ENCODE data around the gene SMPD3. TPM values are rescaled to one million over a fixed set of nuclear protein-coding genes. Genes with fewer than 3 reads are reported as not detected.

The SMPD3 gene
- total and polyA plus RNA-seq, 2 of the 8 experiments (the other 6 are each of a cell fraction or from before 2014, with no cell fraction given): 0.39 to 1.3 TPM

- POLR2A ChIA-PET (ENCODE audit: partially characterized antibody): interaction anchor here (0.6 to 1.4 kb wide), 3 partner anchors 20 to 128 kb away, joined by 3 to 4 read pairs (median 4); partner anchors contain the start of genes PRMT7 and SLC7A6OS
- no peak overlapping the region for H3K9ac ChIP-seq (replicated peaks in 1 of 4; ENCODE audit: extremely low read depth in 1 of 4, low read depth in 3 of 4, low read length in 3 of 4)
- no peak overlapping the region for H3K4ac ChIP-seq (replicated peaks; ENCODE audit: insufficient read length, low read depth, low read length)
- peaks cover 0 to 5% of the 10 kb centered on the region in 2 experiments for H4K20me1 ChIP-seq (replicated peaks in 1 of 2; ENCODE audit: control insufficient read depth in 1 of 2, insufficient read depth in 2 of 2, low read length in 2 of 2)
- H2BK12ac ChIP-seq (ENCODE audit: low read depth, low read length): no peak overlapping the region
- 89% methylated on average over 11 of the region's 11 CpGs; no CpG with 5 or more reads in 1 of the 2 experiments for WGBS, 2 experiments (ENCODE audit: extremely low coverage in 1 of 2, insufficient coverage in 1 of 2, insufficient read length in 1 of 2, insufficient replicate concordance in 2 of 2, low coverage in 1 of 2, low lambda C conversion rate in 2 of 2, missing lambda C conversion rate in 1 of 2)
- H3K36me3 ChIP-seq (ENCODE audit: control insufficient read depth in 2 of 4, insufficient read depth in 4 of 4, low read length in 3 of 4): peaks cover 6 to 30% (median 17%) of the 10 kb centered on the region in 4 experiments; a peak in 6 of 8 replicates
- H3K79me1 ChIP-seq (ENCODE audit: low read depth, low read length): no peaks in the 10 kb centered on the region
- no peaks in the 10 kb centered on the region for H3K27me3 ChIP-seq (replicated peaks in 1 of 4; ENCODE audit: control insufficient read depth in 3 of 4, extremely low read depth in 1 of 4, insufficient read depth in 3 of 4, low read length in 3 of 4)
- H4K8ac ChIP-seq (ENCODE audit: extremely low read depth, insufficient read depth, low read length): no peak overlapping the region
- CTCF ChIA-PET (ENCODE audit: partially characterized antibody): interaction anchor here (1.0 to 6.2 kb wide), 4 partner anchors 8 to 129 kb away, joined by 3 to 95 read pairs (median 18); partner anchors contain the start of gene SLC7A6
- H3K56ac ChIP-seq (replicated peaks; ENCODE audit: insufficient read length, low read depth, low read length): no peak overlapping the region
- no peak overlapping the region for H3K27ac ChIP-seq (ENCODE audit: low read depth, low read length)
- H2BK15ac ChIP-seq (ENCODE audit: low read length): no peak overlapping the region
- H4K5ac ChIP-seq (ENCODE audit: insufficient read length, low read depth, low read length): no peak overlapping the region
- H2BK20ac ChIP-seq (ENCODE audit: low read length): no peak overlapping the region
- H2AFZ ChIP-seq (ENCODE audit: low read length): no peak overlapping the region
- H2BK120ac ChIP-seq (replicated peaks; ENCODE audit: low read depth, low read length): no peak overlapping the region
- no peak overlapping the region for H3K4me2 ChIP-seq (ENCODE audit: insufficient read depth in 1 of 2, low read depth in 2 of 2, low read length in 2 of 2)
- DNase-seq (ENCODE audit: low read depth in 1 of 2, low spot score in 2 of 2) (no peak), FAIRE-seq (no peak)
- no peaks in the 10 kb centered on the region for H3K9me3 ChIP-seq (ENCODE audit: insufficient read depth in 2 of 2, low read depth in 1 of 2, low read length in 1 of 2)
- H2BK5ac ChIP-seq (ENCODE audit: low read depth, low read length): no peak overlapping the region
- H3K4me3 ChIP-seq (ENCODE audit: extremely low read depth in 1 of 4, insufficient read depth in 2 of 4, low read depth in 3 of 4, low read length in 4 of 4): no peak overlapping the region
- TF ChIP-seq TAF7 (optimal IDR thresholded peaks at IDR 0.05; ENCODE audit: borderline replicate concordance, low read depth, low read length) (no peak), CEBPB (IDR thresholded peaks at IDR 0.05; ENCODE audit: low read depth, low read length) (no peak)
- H3K79me2 ChIP-seq (ENCODE audit: control insufficient read depth in 1 of 2, insufficient read depth in 2 of 2, low read length in 2 of 2): no peaks in the 10 kb centered on the region
- no peak overlapping the region for H4K91ac ChIP-seq (replicated peaks; ENCODE audit: insufficient read length, low read length)
- no peak overlapping the region for H2AK5ac ChIP-seq (ENCODE audit: low read depth, low read length)
- no peak overlapping the region for H3K14ac ChIP-seq (ENCODE audit: insufficient read length)
- no peaks in the 10 kb centered on the region for H3K23me2 ChIP-seq (ENCODE audit: low read depth, low read length)
- no peak overlapping the region for H3K18ac ChIP-seq (ENCODE audit: extremely low read depth, low read length)
- no peak overlapping the region for H3K23ac ChIP-seq (ENCODE audit: insufficient read length)
- H3K4me1 ChIP-seq (replicated peaks in 1 of 4; ENCODE audit: control insufficient read depth in 3 of 4, insufficient read depth in 4 of 4, low read length in 3 of 4): no peaks in the 10 kb centered on the region
Measured at GRCh38 chr16:68357923-68358322, 90.4 kb downstream of the SMPD3 start.
